WERI-Rb-1 (cell line): Measurements from ENCODE around the gene PTBP1.

Source experiments
- DNase-seq: peaks from one replicate; pipeline ENCODE4 v3.0.0-alpha.2; 2020
- H3K27ac ChIP-seq: fragments of 250-450 bp; sonication (Bioruptor Pico); 2 replicates; pipeline ENCODE4 v1.5.1; 2020; ENCODE audit warnings: mild to moderate bottlenecking, moderate library complexity
- H3K27me3 ChIP-seq: fragments of 250-450 bp; sonication (Bioruptor Pico); 2 replicates; pipeline ENCODE4 v1.5.1; 2021; ENCODE audit warnings: mild to moderate bottlenecking, low read depth, moderate library complexity; ENCODE audit not compliant: insufficient read depth, severe bottlenecking
- H3K36me3 ChIP-seq: fragments of 250-450 bp; sonication (Bioruptor Pico); 2 replicates; pipeline ENCODE4 v1.5.1; 2020; ENCODE audit warnings: mild to moderate bottlenecking, moderate library complexity
- H3K4me3 ChIP-seq: 2 replicates; pipeline ENCODE4 v1.5.1; 2011; ENCODE audit warnings: low read depth, mild to moderate bottlenecking, control low read depth, low read length
- H3K9me3 ChIP-seq: fragments of 250-450 bp; sonication (Bioruptor Pico); 2 replicates; pipeline ENCODE4 v1.5.1; 2021; ENCODE audit warnings: mild to moderate bottlenecking, moderate library complexity; ENCODE audit not compliant: severe bottlenecking
- CTCF ChIP-seq: IDR thresholded peaks from 2 replicates; pipeline ENCODE4 v1.5.1; 2011; ENCODE audit warnings: low read depth, mild to moderate bottlenecking, control low read depth, inconsistent platforms, low read length

PTBP1 gene

GRCh38 chr19:768424-768823 lies 28.8 kb upstream of the PTBP1 start:
- H3K36me3 ChIP-seq: no peaks in the 10 kb centered on the region
- no peak overlapping the region for H3K4me3 ChIP-seq
- no peak overlapping the region for H3K27ac ChIP-seq
- no peaks in the 10 kb centered on the region for H3K27me3 ChIP-seq
- no peaks in the 10 kb centered on the region for H3K9me3 ChIP-seq
- no peak for DNase-seq
- no peak for TF ChIP-seq CTCF

GRCh38 chr19:769616-770015 lies 27.6 kb upstream of the PTBP1 start:
- no peaks in the 10 kb centered on the region for H3K27me3 ChIP-seq
- H3K4me3 ChIP-seq: no peak overlapping the region
- no peaks in the 10 kb centered on the region for H3K9me3 ChIP-seq
- H3K27ac ChIP-seq: no peak overlapping the region
- no peak for TF ChIP-seq CTCF
- no peaks in the 10 kb centered on the region for H3K36me3 ChIP-seq
- no peak for DNase-seq

GRCh38 chr19:771332-771785 lies 25.9 kb upstream of the PTBP1 start:
- Histone ChIP-seq H3K27ac (no peak overlapping the region), H3K36me3 (no peaks in the 10 kb centered on the region), H3K27me3 (no peaks in the 10 kb centered on the region), H3K4me3 (no peak overlapping the region), H3K9me3 (no peaks in the 10 kb centered on the region)
- peak; percentile 74 for DNase-seq
- TF ChIP-seq CTCF: peak; percentile 82

GRCh38 chr19:772063-772462 lies 25.2 kb upstream of the PTBP1 start:
- Histone ChIP-seq H3K27me3 (no peaks in the 10 kb centered on the region), H3K36me3 (no peaks in the 10 kb centered on the region), H3K4me3 (no peak overlapping the region), H3K27ac (no peak overlapping the region), H3K9me3 (no peaks in the 10 kb centered on the region)
- TF ChIP-seq CTCF: no peak
- DNase-seq: no peak

GRCh38 chr19:772730-773436 lies 24.4 kb upstream of the PTBP1 start:
- DNase-seq: peak; percentile 46

More at GRCh38 chr19:772730-773436, 24.4 kb upstream of the PTBP1 start:
- no peak for TF ChIP-seq CTCF
- Histone ChIP-seq H3K4me3 (no peak overlapping the region), H3K36me3 (no peaks in the 10 kb centered on the region), H3K9me3 (no peaks in the 10 kb centered on the region), H3K27ac (no peak overlapping the region), H3K27me3 (no peaks in the 10 kb centered on the region)
